Measurements from ENCODE around the gene PRKCE. TPM values are rescaled to one million over a fixed set of nuclear protein-coding genes. Genes with fewer than 3 reads are reported as not detected.

PRKCE gene
- total RNA-seq, 1 experiment from 2014 or later = 21.7 TPM

- Histone ChIP-seq H3F3A (ENCODE audit: insufficient read depth, low read depth) (peaks cover 16% of the 10 kb centered on the region), H3K27ac (no peak overlapping the region), H3K4me3 (no peak overlapping the region), H3K4me1 (replicated peaks; ENCODE audit: insufficient read depth) (peaks cover 17% of the 10 kb centered on the region), H2AFZ (no peak overlapping the region), H3K4me2 (no peak overlapping the region), H4K20me1 (ENCODE audit: insufficient read depth) (no peaks in the 10 kb centered on the region), H3K36me3 (ENCODE audit: low read depth) (peaks cover 20% of the 10 kb centered on the region), H3K9me3 (ENCODE audit: insufficient read depth, low read depth) (no peaks in the 10 kb centered on the region), H3K79me2 (ENCODE audit: low read depth) (peaks cover 44% of the 10 kb centered on the region), H3K27me3 (ENCODE audit: insufficient read depth, low read depth) (no peaks in the 10 kb centered on the region), H3K9me2 (ENCODE audit: insufficient read depth) (no peaks in the 10 kb centered on the region)
- no TSS peak for BruUV-seq (replicated peaks)
- intact Hi-C loops (cut with micrococcal nuclease; ENCODE audit: unreplicated experiment) = no loop called here
- ChIA-PET CTCF (no interaction called here), POLR2A (ENCODE audit: unreplicated experiment) (no interaction called here)
- no peak for TF ChIP-seq EZH2 (IDR thresholded peaks at IDR 0.05; ENCODE audit: low read depth)
- TF ChIP-seq CTCF (conservative IDR thresholded peaks at IDR 0.05) = no peak
- peak in 1 of 2 experiments; percentile 8 for DNase-seq
Observed at GRCh38 chr2:45606796-45607195, 44.7 kb upstream of the PRKCE start.

GRCh38 chr2:45607701-45608100 is 43.8 kb upstream of the PRKCE start:
- TF ChIP-seq EZH2 (IDR thresholded peaks at IDR 0.05; ENCODE audit: low read depth) = no peak
- peak; percentile 67 for TF ChIP-seq CTCF (conservative IDR thresholded peaks at IDR 0.05)
- peaks cover 11% of the 10 kb centered on the region; the same call in 1 of the 2 replicates for H3K36me3 ChIP-seq (ENCODE audit: low read depth)
- no peak overlapping the region for H3K4me3 ChIP-seq
- H3F3A ChIP-seq (ENCODE audit: insufficient read depth, low read depth) = peaks cover 24% of the 10 kb centered on the region
- intact Hi-C loops (cut with micrococcal nuclease; ENCODE audit: unreplicated experiment) = no loop called here
- no peak overlapping the region for H3K4me2 ChIP-seq
- no peak overlapping the region for H2AFZ ChIP-seq
- H4K20me1 ChIP-seq (ENCODE audit: insufficient read depth) = no peaks in the 10 kb centered on the region
- no TSS peak for BruUV-seq (replicated peaks)
- no peaks in the 10 kb centered on the region for H3K9me2 ChIP-seq (ENCODE audit: insufficient read depth)
- peak in 1 of 2 experiments; percentile 38 for DNase-seq
- CTCF ChIA-PET = interaction anchor here (0.6 to 0.8 kb wide), 2 partner anchors 22 to 40 kb away, joined by 3 to 9 read pairs; no protein-coding TSS in a partner anchor
- POLR2A ChIA-PET (ENCODE audit: unreplicated experiment) = no interaction called here
- peaks cover 44% of the 10 kb centered on the region for H3K79me2 ChIP-seq (ENCODE audit: low read depth)
- no peaks in the 10 kb centered on the region for H3K27me3 ChIP-seq (ENCODE audit: insufficient read depth, low read depth)
- H3K4me1 ChIP-seq (replicated peaks; ENCODE audit: insufficient read depth) = peaks cover 26% of the 10 kb centered on the region
- no peaks in the 10 kb centered on the region for H3K9me3 ChIP-seq (ENCODE audit: insufficient read depth, low read depth)
- H3K27ac ChIP-seq = no peak overlapping the region

GRCh38 chr2:45610281-45611019 is 41.0 kb upstream of the PRKCE start:
- Histone ChIP-seq H3K9me3 (ENCODE audit: insufficient read depth, low read depth) (no peaks in the 10 kb centered on the region), H2AFZ (peak overlapping the region; percentile 98), H3K36me3 (ENCODE audit: low read depth) (peaks cover 1% of the 10 kb centered on the region; the same call in 1 of the 2 replicates), H3K9me2 (ENCODE audit: insufficient read depth) (no peaks in the 10 kb centered on the region), H3K4me3 (peak overlapping the region; percentile 89), H3K79me2 (ENCODE audit: low read depth) (peaks cover 44% of the 10 kb centered on the region), H3F3A (ENCODE audit: insufficient read depth, low read depth) (peaks cover 24% of the 10 kb centered on the region), H3K4me2 (peak overlapping the region; percentile 86), H3K27ac (peak overlapping the region; percentile 69), H3K4me1 (replicated peaks; ENCODE audit: insufficient read depth) (peaks cover 29% of the 10 kb centered on the region), H4K20me1 (ENCODE audit: insufficient read depth) (no peaks in the 10 kb centered on the region), H3K27me3 (ENCODE audit: insufficient read depth, low read depth) (no peaks in the 10 kb centered on the region)
- intact Hi-C loops (cut with micrococcal nuclease; ENCODE audit: unreplicated experiment) = no loop called here
- TSS peak; percentile 74 for BruUV-seq (replicated peaks)
- ChIA-PET POLR2A (ENCODE audit: unreplicated experiment) (interaction anchor here (0.6 to 0.8 kb wide), 7 partner anchors 17 to 1065 kb away, joined by 3 to 8 read pairs (median 5); partner anchors contain the start of gene EPAS1), CTCF (interaction anchor here (0.5 to 0.7 kb wide), 2 partner anchors 189 to 441 kb away, joined by 3 to 9 read pairs; no protein-coding TSS in a partner anchor)
- peak; percentile 52 to 67 for DNase-seq
- TF ChIP-seq EZH2 (IDR thresholded peaks at IDR 0.05; ENCODE audit: low read depth) = no peak
- TF ChIP-seq CTCF (conservative IDR thresholded peaks at IDR 0.05) = peak; percentile 66
